ENCODE results near the gene PAPOLA.
A peak's percentile ranks its signal among the peaks of the same experiment; 100 is the strongest.

PAPOLA gene

DNA sequence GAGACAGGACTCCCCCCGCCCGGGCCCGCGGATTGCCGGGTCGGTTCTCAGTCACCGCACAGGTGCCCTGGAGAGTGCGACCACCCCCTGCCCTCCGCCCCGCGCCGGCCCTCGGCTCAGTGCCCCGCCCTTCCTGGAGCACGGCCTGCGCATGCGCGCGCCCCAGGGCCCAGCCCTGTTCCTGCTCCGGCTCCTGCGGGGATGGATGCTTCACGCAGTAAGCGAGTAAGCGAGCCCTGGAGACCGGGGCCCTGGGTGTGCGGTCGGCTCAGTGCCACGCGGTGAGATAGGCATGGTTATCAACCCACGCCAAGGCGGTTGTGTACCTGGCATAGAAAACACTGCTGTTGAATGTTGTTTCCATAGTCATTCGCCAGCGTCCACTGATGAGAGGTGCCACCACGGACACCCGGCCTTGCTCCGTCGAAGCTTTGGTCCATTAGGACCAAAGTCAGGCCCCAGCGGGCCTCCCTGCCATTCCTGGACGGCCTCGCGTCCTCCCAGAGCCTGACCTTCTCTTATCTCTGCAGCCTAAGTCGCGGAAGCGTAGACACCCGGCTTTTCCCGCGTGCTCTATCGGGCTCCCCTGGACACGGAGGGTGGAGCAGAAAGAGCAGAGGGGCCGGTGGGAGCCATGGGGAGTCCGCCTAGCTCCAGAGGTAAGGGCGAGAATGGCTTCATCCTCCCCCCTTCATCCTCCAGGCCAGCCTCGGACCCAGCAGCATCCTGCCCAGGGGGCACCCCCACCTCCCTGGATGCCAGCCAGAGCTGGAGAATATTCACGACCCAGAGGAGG lies 90.6 kb downstream of the PAPOLA start:
- Histone ChIP-seq H3K9me3 (no peaks in the 10 kb centered on the region), H3K4me3 (ENCODE audit: low read depth, low read length) (peak overlapping the region; percentile 47), H3K27me3 (no peaks in the 10 kb centered on the region), H3K4me1 (no peaks in the 10 kb centered on the region), H3K36me3 (no peaks in the 10 kb centered on the region)
- DNase-seq, result peak; percentile 63
- TF ChIP-seq CTCF (IDR thresholded peaks at IDR 0.05; ENCODE audit: low read depth, low read length), result no peak

DNA sequence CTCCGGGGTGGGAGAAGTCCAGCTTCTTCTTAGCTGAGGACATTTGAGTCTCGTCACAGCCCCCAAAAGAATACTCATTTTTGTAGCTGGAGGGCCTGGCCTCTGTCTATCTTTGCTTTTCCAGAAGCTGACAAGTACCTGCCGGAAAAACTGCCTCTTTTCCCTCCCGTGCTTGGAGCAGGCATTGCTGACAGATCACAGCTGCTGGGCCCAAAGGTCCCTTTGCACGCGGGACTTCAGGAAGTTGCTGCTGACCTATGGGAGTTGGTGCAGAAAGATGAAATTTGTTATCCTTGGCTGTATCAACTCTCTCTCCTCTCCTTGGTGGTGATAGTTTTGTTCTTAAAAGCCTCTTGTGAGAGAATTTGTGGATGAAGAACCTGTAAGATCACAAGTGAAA lies 92.8 kb downstream of the PAPOLA start:
- H3K27me3 ChIP-seq, result no peaks in the 10 kb centered on the region
- H3K36me3 ChIP-seq, result no peaks in the 10 kb centered on the region
- no peak overlapping the region for H3K4me3 ChIP-seq (ENCODE audit: low read depth, low read length)
- no peaks in the 10 kb centered on the region for H3K9me3 ChIP-seq
- H3K4me1 ChIP-seq, result peaks cover 5% of the 10 kb centered on the region; the same call in 1 of the 2 replicates
- no peak for DNase-seq
- no peak for TF ChIP-seq CTCF (IDR thresholded peaks at IDR 0.05; ENCODE audit: low read depth, low read length)

DNA sequence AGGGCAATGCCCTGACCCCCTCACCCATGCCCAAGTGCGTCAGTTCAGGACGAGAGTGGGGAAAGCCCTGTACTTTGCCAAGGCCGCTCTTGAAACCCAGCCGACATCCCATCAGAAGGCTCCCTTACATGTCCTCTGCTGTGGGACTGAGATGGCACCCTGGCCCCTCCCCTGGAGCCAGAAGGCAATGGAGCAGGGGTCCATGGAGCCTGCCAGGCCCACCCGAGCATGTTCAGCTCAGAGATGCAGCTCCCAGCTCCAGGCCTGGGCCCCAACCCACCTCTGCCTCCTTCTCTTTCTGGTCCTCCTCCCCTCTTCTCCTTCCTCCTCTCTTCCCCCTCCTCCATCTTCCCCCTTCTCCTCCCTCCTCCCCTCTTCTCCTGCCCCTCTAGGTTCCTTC lies 95.5 kb downstream of the PAPOLA start:
- DNase-seq, result no peak
- no peak for TF ChIP-seq CTCF (IDR thresholded peaks at IDR 0.05; ENCODE audit: low read depth, low read length)

GRCh38 chr14:96598332-96598928 lies 96.2 kb downstream of the PAPOLA start:
- peak; percentile 80 for DNase-seq
- Histone ChIP-seq H3K4me1 (peaks cover 5% of the 10 kb centered on the region; the same call in 1 of the 2 replicates), H3K27me3 (no peaks in the 10 kb centered on the region), H3K4me3 (ENCODE audit: low read depth, low read length) (peak overlapping the region; percentile 7; the same call in 1 of the 2 replicates), H3K9me3 (no peaks in the 10 kb centered on the region), H3K36me3 (no peaks in the 10 kb centered on the region)
- TF ChIP-seq CTCF (IDR thresholded peaks at IDR 0.05; ENCODE audit: low read depth, low read length), result no peak

More for the DNA sequence above, 95.5 kb downstream of the PAPOLA start:
- H3K9me3 ChIP-seq, result no peaks in the 10 kb centered on the region
- H3K36me3 ChIP-seq, result no peaks in the 10 kb centered on the region
- H3K4me1 ChIP-seq, result peaks cover 5% of the 10 kb centered on the region; the same call in 1 of the 2 replicates
- no peak overlapping the region for H3K4me3 ChIP-seq (ENCODE audit: low read depth, low read length)
- H3K27me3 ChIP-seq, result no peaks in the 10 kb centered on the region

DNA sequence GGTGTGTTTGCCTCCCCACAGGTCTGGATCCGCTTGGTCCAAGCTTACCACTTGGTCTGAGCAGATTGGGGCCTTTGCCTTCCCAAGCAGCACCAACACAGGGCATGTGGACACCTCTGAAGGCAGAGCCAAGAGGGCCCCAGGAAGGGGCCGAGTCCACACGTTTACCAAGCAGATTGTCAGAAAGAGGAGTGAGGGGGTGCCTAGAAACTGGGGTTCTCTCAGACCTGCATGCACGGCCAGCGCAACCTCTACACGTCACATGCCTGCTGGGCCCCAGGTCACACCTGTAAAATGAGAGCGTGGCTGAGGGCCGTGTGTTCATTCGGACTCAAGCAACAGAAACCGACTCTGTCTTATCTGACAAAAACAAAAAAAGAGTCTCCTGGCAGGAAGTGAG lies 96.9 kb downstream of the PAPOLA start:
- TF ChIP-seq CTCF (IDR thresholded peaks at IDR 0.05; ENCODE audit: low read depth, low read length), result no peak
- no peaks in the 10 kb centered on the region for H3K27me3 ChIP-seq

GRCh38 chr14:96602186-96602585 lies 100.0 kb downstream of the PAPOLA start:
- DNase-seq, result no peak
- H3K36me3 ChIP-seq, result no peaks in the 10 kb centered on the region
- peaks cover 5% of the 10 kb centered on the region; the same call in 1 of the 2 replicates for H3K4me1 ChIP-seq
- H3K27me3 ChIP-seq, result no peaks in the 10 kb centered on the region
- no peak for TF ChIP-seq CTCF (IDR thresholded peaks at IDR 0.05; ENCODE audit: low read depth, low read length)
- no peaks in the 10 kb centered on the region for H3K9me3 ChIP-seq
- no peak overlapping the region for H3K4me3 ChIP-seq (ENCODE audit: low read depth, low read length)

More for the DNA sequence above, 96.9 kb downstream of the PAPOLA start:
- Histone ChIP-seq H3K4me1 (peaks cover 5% of the 10 kb centered on the region; the same call in 1 of the 2 replicates), H3K4me3 (ENCODE audit: low read depth, low read length) (no peak overlapping the region), H3K36me3 (no peaks in the 10 kb centered on the region), H3K9me3 (no peaks in the 10 kb centered on the region)
- no peak for DNase-seq
